ENCODE results near the gene MZF1. TPM values are rescaled to one million over a fixed set of nuclear protein-coding genes. Genes with fewer than 3 reads are reported as not detected.

MZF1 gene
- polyA plus RNA-seq, 3 donors: 31.0 to 59.2 (median 54.2) TPM

GRCh38 chr19:58558066-58558622, 15.0 kb downstream of the MZF1 start, which contains the start of gene UBE2M:
TSS of gene UBE2M (minus strand) at chr19:58558611. CDS start at chr19:58558381, 230 bp downstream.
- DNase-seq: no peak

DNA sequence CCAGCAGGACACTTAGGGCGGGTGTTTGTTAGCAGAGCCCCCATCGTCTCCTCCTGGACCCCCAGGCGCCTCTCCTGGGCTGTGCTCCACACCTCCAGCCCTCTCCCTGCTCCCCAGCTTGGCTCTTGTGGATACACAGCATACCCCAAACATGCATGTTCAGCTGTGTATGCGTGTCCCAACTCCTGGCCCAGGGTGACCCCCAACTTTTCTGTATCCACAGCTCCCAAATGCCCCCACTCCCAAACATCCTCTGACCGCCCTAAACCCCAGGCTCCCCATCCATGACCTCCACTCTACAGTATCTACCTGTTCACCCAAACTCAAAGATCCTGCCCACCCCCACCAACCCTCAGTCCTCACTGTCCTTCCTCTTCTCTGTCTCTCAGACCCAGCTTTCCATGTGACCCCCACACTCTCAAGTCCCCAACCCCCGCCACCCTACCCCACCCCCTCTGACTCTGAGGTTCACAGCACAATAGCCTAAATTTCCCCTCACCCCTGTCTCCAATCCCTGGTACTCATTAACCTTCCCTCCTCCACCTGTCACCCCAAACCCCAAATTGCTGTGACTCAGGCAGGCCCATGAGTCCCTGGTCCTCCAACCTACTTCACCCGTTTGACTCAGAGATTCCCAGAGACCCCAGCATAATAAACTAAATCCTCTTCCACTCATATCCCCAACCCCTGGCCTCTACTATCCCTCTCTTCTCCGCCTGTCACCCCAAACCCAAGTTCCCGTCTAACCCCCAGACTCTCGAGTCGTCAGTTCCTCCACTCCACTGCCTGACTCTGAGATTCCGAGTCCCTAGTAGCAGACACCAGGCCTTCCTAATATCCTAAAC, 15.7 kb downstream of the MZF1 start:
- no peak for DNase-seq

- DNase-seq: no peak
These were observed 16.4 kb downstream of the MZF1 start for GRCh38 chr19:58556622-58557220.

- DNase-seq: no peak
These were observed 17.1 kb downstream of the MZF1 start for GRCh38 chr19:58555920-58556621.

GRCh38 chr19:58555369-58555885, 17.7 kb downstream of the MZF1 start:
- no peak for DNase-seq

DNA sequence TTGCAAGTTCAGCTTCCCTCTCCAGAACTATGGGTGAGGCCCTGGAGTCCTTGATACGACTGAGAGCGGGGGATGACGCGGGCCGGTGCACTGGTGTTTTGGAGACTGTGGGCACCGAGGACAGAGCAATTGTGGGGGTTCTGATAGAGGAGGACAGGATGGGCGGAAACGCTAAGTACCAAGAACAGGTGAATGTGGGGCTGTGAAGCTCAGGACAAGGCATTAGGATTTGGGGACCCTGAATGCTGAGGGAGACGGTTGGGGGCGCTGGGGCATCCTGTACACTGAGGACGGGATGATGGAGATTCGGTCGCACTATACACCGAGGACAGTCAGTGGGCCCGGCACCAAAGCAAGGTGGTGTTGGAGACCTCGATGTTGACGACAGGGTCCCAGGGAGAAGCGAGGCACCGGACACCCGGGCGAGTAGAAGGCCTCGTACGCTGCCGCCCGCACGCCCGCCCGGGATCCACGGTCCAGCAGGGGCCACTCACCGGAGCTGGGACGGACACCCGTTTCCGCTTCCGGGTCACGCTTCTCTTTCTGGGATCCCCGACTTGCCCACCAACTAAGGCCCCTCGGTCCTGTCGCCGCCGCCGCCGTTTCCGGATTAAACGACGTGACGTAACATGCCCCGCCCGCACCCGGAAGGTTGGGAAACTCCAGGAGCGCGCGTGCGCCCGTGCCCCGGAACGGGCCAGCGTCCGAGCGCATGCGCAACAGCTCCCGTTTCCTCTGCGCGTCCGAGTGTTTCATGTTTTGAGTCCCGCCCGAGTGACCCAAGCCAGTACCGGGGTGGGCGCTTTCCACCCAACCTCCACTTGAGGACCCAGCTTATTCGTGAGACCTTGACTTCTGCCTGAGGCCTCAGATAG, 18.4 kb downstream of the MZF1 start, which contains the start of gene CHMP2A:
Gene CHMP2A, minus strand, starts transcription at position 612 of the 875 bp plus-strand sequence. CDS start 893 bp downstream, outside the sequence.
- DNase-seq: peak; percentile 97

GRCh38 chr19:58553799-58554493, 19.2 kb downstream of the MZF1 start:
- no peak for DNase-seq

- no peak for DNase-seq
These were observed 20.5 kb downstream of the MZF1 start for GRCh38 chr19:58552655-58553054.

DNA sequence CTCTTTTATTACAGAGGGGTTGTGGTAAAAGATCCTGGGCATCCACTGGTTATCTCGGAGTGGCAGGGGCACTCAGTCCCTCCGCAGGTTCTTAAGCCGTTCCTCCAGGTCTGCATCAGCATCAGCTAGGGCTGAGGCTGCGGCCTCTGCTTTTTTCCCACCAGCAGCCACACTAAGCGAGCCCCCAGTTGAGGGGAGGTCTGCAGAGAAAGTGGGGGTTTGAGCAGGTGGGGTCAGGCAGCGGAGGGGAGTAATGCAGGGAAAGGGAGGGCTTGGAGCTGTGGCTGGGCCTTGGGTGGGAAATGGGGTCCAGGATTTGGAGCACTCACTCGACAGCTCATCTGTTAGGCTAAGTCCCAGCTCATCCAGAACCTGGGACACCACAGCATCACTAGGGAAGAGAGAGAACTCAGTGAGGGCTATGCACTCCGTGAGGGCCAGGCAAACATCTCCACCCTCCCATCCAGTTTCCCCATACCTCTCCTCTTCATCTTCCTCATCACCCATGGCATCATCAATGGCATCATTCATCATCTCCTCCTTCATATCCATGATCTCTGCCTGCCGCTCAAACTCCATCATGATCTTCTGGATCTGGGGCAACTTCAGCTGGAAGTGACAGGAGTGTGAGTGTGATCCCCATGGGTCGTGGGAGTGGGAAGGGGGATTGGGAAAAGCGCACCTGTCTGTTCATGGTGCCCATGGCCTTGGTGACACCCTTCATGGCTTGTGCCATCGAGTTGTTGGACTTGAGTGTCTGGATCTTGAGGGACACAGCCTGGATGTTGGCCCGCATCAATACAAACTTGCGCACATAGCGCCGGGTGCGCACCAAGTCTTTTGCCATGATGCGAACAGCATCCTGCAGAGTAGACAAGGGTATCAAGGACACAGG, 21.3 kb downstream of the MZF1 start:
- DNase-seq: no peak

DNA sequence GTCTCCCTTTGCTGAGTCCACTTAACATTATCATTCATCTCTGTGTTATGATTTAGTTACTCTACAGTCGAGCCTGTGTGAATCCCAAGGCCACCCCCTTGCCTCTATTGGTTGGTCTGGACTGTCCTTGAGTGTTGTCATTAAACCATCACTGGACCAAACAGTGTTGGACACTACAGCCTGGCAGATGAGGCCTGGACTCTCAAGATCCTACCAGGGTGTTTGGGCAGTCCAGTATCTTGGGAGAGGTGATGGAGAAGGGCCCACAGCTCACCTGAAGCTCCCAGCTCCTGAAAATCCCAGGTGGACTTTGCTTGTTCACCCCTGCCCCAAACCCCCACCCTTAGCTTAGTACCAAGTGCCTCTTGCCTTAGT, 22.0 kb downstream of the MZF1 start:
- no peak for DNase-seq

GRCh38 chr19:58550362-58551122, 22.6 kb downstream of the MZF1 start:
- no peak for DNase-seq

DNA sequence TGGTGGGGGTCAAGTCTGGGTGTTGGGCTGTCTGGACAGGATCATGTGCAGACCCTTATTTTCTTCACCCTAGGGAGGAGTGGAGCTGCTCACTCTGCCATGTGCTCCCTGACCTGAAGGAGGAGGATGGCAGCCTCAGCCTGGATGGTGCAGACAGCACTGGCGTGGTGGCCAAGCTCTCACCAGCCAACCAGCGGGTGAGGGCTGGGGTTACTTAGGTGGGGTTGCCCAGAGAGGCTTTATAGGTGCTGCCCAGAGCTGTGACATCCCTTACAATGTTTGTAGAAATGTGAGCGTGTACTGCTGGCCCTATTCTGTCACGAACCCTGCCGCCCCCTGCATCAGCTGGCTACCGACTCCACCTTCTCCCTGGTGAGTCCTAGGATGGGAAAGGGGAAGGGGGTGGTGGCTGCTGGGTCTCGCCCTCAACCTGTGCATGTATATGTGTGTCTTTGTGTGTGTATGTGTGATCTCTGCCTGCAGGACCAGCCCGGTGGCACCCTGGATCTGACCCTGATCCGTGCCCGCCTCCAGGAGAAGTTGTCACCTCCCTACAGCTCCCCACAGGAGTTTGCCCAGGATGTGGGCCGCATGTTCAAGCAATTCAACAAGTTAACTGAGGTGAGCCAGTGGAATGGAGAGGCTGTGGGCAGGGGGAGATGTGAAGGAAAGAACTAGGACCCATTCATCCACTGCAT, 23.3 kb downstream of the MZF1 start:
- DNase-seq: no peak

DNA sequence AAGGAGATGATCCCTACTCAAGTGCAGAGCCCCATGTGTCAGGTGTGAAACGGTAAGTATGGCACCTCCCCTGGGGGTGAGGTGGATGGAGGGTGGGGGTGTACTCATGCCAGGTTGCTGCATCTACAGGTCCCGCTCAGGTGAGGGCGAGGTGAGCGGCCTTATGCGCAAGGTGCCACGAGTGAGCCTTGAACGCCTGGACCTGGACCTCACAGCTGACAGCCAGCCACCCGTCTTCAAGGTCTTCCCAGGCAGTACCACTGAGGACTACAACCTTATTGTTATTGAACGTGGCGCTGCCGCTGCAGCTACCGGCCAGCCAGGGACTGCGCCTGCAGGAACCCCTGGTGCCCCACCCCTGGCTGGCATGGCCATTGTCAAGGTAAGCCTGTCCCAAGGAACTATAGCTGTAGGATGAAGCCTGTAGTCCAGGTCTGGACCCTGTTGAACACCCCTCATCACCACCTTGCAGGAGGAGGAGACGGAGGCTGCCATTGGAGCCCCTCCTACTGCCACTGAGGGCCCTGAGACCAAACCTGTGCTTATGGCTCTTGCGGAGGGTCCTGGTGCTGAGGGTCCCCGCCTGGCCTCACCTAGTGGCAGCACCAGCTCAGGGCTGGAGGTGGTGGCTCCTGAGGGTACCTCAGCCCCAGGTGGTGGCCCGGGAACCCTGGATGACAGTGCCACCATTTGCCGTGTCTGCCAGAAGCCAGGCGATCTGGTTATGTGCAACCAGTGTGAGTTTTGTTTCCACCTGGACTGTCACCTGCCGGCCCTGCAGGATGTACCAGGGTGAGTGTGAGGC, 24.1 kb downstream of the MZF1 start:
- no peak for DNase-seq

- DNase-seq: no peak
These were observed 25.5 kb downstream of the MZF1 start for GRCh38 chr19:58547323-58548312.

- no peak for DNase-seq
These were observed 27.1 kb downstream of the MZF1 start for GRCh38 chr19:58546019-58546530.
